ENCODE results near the gene PPP3R1. TPM values are rescaled to one million over a fixed set of nuclear protein-coding genes. Genes with fewer than 3 reads are reported as not detected.

PPP3R1 gene
- total and polyA plus RNA-seq, 9 of the 15 experiments (the other 6 are each of a cell fraction or from before 2014, with no cell fraction given): 3.7 to 70.0 (median 24.8) TPM

DNA sequence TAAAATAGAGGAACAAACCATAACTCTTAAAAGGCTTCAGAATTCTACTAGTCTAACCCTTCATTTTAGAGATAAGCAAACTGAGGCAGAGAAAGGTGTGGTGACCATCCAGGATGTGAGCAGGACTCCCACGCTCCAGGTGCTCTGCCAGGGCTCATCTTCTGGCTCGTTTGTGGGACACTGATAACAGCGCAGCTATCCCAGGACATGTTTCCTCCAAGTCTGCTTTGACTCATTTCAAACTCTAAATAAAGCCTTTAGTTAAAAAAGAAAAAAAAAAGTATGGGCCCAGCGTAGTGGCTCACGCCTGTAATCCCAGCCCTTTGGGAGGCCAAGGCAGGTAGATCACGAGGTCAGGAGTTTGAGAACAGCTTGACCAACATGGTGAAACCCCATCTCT, 39.0 kb upstream of the PPP3R1 start (continued):
- TF ChIP-seq, protein P1, sequence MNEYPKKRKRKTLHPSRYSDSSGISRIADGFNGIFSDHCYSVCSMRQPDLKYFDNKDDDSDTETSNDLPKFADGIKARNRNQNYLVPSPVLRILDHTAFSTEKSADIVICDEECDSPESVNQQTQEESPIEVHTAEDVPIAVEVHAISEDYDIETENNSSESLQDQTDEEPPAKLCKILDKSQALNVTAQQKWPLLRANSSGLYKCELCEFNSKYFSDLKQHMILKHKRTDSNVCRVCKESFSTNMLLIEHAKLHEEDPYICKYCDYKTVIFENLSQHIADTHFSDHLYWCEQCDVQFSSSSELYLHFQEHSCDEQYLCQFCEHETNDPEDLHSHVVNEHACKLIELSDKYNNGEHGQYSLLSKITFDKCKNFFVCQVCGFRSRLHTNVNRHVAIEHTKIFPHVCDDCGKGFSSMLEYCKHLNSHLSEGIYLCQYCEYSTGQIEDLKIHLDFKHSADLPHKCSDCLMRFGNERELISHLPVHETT (CRISPR knock-in tag; conservative IDR thresholded peaks at IDR 0.05 in 1 of 2, IDR thresholded peaks at IDR 0.05 in 1 of 2): no peak
- no peak for TF ChIP-seq ZNF212 (CRISPR knock-in tag; IDR thresholded peaks at IDR 0.05)
- no peak for TF ChIP-seq TARDBP (IDR thresholded peaks at IDR 0.05)
- TF ChIP-seq NR2C2 (CRISPR knock-in tag; IDR thresholded peaks at IDR 0.05): no peak
- no peak for TF ChIP-seq NR2C2 (tag; IDR thresholded peaks at IDR 0.05)
- TF ChIP-seq, protein P2, sequence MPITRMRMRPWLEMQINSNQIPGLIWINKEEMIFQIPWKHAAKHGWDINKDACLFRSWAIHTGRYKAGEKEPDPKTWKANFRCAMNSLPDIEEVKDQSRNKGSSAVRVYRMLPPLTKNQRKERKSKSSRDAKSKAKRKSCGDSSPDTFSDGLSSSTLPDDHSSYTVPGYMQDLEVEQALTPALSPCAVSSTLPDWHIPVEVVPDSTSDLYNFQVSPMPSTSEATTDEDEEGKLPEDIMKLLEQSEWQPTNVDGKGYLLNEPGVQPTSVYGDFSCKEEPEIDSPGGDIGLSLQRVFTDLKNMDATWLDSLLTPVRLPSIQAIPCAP (CRISPR knock-in tag; IDR thresholded peaks at IDR 0.05; ENCODE audit: borderline replicate concordance): no peak
- TF ChIP-seq TCF7L2 (IDR thresholded peaks at IDR 0.05; ENCODE audit: low read depth, low read length): no peak
- no peak for TF ChIP-seq ZFP1 (CRISPR knock-in tag; IDR thresholded peaks at IDR 0.05)
- TF ChIP-seq BACH1 (tag; IDR thresholded peaks at IDR 0.05): no peak
- no peak for TF ChIP-seq U2AF1 (optimal IDR thresholded peaks at IDR 0.05; ENCODE audit: low read depth, low read length)
- no peak for TF ChIP-seq NFYB (IDR thresholded peaks at IDR 0.05; ENCODE audit: extremely low read depth, insufficient read length)
- no peak for TF ChIP-seq L3MBTL2 (IDR thresholded peaks at IDR 0.05)
- TF ChIP-seq ZNF316 (IDR thresholded peaks at IDR 0.05): no peak
- TF ChIP-seq ZNF133 (CRISPR knock-in tag; IDR thresholded peaks at IDR 0.05): no peak
- no peak for TF ChIP-seq ZNF239 (CRISPR knock-in tag; IDR thresholded peaks at IDR 0.05)
- TF ChIP-seq TCF3 (CRISPR knock-in tag; IDR thresholded peaks at IDR 0.05): peak; percentile 66
- TF ChIP-seq, protein P3, sequence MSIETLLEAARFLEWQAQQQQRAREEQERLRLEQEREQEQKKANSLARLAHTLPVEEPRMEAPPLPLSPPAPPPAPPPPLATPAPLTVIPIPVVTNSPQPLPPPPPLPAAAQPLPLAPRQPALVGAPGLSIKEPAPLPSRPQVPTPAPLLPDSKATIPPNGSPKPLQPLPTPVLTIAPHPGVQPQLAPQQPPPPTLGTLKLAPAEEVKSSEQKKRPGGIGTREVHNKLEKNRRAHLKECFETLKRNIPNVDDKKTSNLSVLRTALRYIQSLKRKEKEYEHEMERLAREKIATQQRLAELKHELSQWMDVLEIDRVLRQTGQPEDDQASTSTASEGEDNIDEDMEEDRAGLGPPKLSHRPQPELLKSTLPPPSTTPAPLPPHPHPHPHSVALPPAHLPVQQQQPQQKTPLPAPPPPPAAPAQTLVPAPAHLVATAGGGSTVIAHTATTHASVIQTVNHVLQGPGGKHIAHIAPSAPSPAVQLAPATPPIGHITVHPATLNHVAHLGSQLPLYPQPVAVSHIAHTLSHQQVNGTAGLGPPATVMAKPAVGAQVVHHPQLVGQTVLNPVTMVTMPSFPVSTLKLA (conservative IDR thresholded peaks at IDR 0.05): no peak
- no peak for TF ChIP-seq XRCC5 (IDR thresholded peaks at IDR 0.05; ENCODE audit: low read depth, low read length)
- TF ChIP-seq RBM14 (IDR thresholded peaks at IDR 0.05; ENCODE audit: borderline replicate concordance, insufficient read depth, low read depth, low read length): no peak
- TF ChIP-seq, protein P4, sequence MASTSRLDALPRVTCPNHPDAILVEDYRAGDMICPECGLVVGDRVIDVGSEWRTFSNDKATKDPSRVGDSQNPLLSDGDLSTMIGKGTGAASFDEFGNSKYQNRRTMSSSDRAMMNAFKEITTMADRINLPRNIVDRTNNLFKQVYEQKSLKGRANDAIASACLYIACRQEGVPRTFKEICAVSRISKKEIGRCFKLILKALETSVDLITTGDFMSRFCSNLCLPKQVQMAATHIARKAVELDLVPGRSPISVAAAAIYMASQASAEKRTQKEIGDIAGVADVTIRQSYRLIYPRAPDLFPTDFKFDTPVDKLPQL (IDR thresholded peaks at IDR 0.05; ENCODE audit: extremely low read depth, insufficient read length): no peak
- no peak for TF ChIP-seq CSDE1 (IDR thresholded peaks at IDR 0.05)
- TF ChIP-seq, protein P5, sequence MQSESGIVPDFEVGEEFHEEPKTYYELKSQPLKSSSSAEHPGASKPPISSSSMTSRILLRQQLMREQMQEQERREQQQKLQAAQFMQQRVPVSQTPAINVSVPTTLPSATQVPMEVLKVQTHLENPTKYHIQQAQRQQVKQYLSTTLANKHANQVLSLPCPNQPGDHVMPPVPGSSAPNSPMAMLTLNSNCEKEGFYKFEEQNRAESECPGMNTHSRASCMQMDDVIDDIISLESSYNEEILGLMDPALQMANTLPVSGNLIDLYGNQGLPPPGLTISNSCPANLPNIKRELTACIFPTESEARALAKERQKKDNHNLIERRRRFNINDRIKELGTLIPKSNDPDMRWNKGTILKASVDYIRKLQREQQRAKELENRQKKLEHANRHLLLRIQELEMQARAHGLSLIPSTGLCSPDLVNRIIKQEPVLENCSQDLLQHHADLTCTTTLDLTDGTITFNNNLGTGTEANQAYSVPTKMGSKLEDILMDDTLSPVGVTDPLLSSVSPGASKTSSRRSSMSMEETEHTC (IDR thresholded peaks at IDR 0.05): no peak
- no peak for TF ChIP-seq CHD1 (IDR thresholded peaks at IDR 0.05; ENCODE audit: low read length)

All from K562 (cell line).